NCI-H1048 (cell line): Measurements from ENCODE around the gene C10orf120.

Experiments
- DNase-seq: peaks from one replicate; lab custom pipeline; 2025; lab: John Stamatoyannopoulos, UW

Gene C10orf120

DNA sequence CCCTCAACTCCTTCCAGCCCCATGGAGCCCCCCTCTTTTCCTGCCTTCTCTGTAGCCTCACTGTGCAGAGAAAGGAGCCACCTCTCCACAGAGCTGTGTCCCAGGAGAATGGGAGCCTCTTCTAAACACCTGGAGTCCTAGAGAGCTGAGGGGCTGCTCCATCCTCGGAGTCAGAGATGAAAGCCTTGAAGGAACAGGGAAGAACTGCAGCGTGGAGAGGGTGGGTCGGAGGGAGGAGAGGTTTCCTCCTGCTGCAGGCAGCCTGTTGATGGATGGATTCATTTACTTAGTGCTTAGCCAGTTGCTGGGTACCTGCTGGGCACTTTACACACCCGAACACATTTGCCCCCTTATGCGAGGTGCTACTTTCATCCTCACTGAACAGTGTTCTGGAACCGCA, 39.0 kb downstream of the C10orf120 start:
- DNase-seq = no peak

DNA sequence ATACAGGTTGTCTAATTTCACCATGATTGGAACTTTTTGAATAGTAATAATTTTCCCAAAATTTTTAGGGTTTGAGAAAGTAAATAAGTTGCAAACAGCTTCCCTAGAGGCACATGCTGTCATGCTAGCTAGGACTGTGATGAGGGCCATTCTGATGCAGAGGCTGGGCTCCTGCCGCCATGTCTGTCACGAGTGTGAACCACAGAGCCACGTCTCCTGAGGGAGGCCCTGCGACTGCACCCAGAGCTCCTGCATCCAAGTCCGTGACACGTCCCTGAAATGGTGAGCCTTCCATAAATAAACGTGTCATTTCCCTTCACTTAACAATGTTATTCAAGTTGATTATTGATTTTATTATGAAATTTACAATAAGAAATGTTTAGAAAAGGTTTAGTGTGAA, 40.0 kb downstream of the C10orf120 start:
- no peak for DNase-seq

DNA sequence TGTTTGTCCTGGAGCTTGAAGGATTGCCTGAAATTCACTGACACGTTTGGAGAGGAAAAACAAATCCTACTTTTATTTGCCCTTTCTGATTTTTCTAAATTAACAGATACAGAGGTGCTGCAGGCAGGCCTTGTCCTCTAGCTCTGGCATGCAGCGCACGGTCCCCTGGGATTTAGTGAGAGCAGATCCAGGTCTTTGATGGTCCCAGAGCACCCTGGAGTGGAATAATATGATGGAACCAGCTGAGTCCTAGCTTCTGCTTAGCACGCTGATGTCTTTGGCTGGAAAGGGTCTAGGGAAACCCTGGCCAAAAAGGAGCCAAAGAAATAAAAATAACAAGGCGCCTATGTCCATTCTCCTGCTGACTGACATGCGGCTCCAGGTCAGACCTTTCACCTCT, 40.5 kb downstream of the C10orf120 start:
- no peak for DNase-seq

DNA sequence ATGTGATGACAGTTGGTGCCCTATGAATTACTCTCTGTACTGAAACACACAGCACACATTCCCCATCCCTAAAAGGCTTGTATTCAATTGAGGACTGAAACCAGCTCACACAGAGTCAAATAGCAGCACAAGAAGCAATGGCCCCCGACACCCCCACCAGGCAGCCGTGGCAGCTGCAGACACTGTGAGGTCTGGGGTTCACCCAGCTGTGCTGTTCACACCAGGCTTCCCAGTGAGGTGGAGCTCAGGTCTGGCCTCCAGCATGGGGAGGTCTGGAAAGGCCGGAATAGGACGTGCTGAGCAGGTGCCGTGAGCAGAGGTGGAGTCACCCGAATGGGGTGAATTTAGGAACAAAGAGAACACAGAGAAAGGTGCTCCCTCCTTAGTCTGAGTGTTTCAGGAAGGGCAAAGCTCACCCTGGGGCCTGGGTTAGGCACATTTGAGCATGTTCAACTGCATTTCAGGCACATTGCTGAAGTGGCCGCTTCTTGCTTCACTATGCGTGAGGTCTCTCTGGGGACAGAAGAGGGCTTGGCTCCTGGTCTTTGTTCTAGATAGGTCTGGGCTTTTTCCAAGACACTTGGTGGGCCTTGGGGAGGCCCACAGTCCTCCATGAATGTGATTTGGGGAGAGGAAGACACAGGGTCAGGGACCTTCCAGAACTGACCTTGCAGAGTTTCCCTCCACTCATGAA, 41.1 kb downstream of the C10orf120 start:
- DNase-seq = no peak

DNA sequence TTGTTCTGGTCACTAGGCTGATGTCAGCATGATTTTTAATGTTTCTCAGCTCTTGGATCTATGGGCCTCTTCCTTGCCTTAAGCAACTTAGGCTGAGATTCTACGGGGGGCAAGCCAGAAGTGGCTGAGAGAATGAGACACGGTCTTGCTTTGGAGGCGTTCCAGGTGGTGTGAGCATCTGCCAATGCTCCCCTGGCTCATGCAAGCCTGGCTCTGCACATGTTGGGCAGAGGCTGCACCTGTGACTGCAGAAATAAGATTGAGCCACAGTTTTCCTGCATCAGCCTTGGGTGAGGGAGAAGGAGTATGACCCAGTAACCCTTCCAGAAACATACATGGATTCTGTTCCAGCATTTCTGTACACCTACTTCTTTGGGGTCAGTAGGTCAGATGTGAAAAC, 41.9 kb downstream of the C10orf120 start:
- no peak for DNase-seq

DNA sequence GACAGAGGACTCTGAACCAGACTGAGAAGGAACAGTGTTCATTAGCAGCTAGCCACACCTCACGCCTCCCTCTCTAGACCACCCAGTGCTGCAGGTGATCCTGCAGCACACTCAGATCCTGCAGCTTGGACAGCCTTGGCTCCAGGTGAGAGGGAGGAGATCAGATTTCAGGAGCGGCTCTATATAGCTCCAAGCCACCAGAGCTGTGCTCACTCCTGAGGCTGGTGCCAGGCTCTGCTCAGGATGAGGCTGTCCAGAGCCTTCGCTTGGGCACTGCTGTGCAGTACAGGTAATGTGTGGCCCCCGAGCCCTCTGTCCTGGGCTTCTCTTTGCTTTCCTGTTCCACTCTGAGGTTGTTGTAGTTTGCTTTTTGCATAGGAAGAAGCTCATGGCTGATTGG, 42.4 kb downstream of the C10orf120 start:
- DNase-seq = no peak

DNA sequence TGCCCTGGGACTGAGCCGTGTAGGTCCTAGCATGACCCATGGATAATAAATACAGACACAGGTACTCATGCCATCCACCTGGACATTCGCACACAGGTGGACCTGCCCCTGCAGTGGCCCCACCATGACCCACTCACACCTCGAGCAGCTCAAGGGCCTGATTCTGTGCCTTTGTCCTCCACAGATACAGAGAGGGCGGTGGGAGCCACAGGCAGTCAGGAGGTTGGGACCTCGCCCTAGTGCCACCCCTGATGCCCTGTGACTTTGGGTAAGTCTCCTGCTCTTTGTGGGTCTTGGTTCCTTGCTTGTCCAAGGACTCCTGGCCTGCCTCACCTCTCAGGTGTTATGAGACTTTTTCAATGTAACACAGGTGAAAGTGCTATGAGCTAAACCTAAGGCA, 42.9 kb downstream of the C10orf120 start:
- no peak for DNase-seq

DNA sequence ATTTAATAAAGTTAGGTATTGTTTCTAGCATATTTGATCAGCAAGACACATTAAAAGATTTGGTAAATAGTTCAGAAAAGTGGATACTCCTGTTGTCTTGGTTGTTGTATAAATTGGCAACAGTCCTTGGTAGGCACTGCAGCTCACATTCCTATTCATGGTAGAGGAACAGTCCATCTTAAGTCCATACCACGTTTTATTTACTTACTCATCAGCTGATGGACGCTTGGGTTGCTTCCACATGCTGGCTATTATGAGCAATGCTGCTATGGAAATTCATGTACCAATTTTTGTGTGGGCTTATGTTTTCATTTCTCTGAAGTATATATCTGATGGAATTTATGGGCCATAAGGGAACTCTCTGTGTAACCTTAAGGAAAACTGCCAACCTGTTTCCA, 43.3 kb downstream of the C10orf120 start:
- DNase-seq = no peak

DNA sequence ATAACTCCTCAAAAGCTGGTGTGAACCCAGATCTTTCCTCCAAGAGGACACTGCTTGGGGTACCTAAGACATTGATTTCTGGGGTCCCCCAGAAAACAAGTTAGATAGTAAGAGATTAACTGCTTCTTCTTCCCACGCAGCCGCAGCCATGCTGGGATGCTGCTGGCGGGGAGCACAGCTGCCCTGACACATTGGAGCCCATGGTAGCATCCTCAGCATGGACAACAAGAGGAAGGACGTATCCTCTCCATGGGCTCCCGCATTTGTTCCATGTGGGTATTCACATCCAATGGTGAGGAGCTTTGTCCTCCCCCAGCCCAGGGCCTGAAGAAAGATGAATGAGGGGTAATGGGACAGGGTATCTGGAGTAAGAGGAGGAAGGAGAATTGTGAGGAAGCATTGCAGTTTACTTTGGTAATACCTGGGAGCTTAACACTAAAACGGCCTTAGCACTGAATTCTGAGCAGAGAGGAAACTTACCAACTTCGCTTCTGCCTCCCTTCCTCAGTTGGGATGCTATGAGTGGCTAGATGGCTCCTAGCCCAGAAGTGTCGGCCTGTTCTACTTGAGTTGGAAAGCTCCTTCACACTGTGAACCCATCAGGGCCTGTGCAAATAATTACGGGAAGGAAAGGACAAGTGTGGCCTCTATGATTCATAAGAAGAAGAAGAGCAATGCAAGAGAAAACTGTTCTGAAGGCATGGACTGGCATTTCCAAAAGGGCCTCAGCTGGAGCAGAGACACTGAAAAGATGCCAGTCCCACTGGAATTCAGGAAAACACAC, 43.9 kb downstream of the C10orf120 start:
- no peak for DNase-seq

DNA sequence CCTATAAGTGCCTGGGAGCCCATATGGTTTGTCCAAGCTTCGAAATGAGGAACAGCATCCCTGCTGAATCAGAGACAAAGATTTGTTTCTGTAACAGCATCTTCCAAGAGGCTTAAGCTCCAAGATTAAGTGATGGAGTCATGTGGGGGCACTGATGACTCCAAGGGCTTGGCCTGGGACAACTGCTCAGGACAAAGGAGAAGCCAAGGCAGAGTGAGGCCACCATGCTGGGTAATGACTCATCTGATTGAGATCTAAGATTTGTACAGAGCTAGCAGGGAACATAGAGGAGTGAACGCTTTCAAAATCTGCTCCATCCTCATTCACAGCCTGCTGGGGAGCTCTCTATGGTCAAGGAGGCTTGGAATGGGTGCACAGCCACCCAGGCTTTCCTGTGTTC, 49.3 kb downstream of the C10orf120 start:
- DNase-seq = no peak

DNA sequence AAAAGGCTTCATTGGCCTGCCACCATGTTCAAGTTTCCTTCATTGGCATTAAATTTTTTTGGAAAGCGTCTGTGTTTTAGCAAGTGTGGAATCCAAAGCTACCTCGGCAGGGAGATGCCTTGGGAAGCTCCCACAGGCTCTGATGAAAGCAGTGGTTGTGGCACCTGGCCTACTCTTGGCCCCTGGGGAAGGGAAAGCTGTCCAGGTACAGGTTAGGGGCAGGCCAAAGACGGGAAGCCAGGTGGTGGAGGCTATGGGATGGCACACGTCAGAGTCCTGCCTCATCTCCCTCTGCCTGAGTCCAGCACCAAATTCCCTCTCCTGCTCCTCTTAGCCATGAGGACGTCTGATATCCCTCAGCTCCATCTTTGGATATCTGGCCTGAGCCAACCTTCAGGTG, 49.7 kb downstream of the C10orf120 start:
- DNase-seq = no peak

DNA sequence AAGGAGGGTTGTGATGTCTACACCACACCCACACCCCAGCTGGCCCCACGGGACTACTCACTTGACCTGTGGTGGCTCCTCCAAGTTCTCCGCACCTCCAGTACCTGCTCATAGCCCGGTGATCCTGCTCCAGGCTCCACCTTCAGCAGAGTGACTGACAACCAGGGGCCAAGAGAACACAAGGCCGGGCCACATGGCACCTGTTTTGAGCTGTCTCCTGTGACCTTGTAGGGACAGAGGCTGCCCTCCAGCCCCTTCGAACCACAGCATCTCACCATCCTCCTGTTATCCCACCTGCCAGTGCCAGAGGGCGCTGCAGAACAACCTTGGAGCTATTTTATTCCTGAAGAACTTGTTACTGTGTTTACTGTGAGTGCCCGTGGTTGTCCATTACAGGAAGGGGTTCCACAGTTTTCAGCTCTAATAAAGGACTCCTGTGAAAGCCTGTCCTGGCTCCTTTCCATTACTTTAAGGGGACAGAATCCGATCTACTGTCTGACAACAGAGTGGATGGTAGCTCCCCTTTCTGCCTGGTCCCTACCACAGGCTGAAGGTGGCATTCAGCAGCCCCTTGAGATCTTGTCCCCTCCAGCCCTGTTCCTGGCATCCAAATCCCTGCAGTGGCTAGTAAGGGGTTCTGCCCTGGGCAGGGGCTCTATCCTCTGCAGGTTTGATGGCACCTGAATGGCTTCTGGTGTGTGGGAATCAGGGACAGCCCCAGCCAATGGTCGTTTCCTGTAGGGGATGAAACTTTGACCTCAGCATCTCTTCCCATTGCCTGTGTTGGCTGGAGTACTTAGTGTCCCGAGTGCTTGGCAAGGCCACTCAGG, 50.8 kb downstream of the C10orf120 start:
- DNase-seq = no peak
